ENCODE measurements around the gene PGC.

PGC gene

DNA sequence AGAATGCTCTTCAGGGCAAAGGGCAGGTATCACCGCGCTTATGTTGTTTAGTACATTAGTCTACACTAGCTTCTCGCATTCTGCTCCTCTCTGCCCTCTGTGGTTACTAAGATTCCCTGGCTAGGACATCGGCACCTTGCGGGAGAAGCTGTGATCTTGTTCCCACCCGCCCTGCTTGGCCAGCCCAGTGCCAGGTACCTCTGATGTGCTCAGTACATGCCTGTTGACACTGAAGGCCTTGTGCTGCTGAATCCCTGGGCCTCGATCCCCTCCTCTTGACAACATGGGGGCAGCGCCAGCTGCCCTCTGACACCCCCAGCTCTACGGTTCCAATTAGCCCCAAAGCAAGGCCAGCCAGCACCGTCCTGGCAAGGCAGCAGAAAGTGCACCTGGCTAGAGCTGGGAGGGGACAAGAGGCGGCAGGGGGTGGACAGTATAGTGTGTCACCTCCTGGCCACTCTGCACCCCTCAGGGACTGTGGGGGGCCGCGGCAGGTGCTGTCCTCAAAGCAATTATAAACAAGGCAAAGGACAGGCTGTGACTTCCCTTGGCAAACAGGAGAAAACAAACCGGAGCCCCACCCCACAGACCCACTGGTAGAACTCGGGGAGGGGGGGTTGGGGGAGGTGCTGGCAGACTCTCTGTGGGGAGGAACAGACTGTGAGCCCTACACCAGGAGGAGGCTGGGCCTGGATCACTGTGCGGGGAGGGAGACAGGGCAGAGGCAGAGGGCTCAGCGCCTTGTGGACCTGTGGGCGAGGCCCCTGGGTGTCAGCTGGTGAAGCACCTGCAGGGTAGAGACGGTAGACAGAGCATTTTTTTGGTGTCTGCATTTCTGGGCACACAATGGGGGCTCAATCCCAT lies 18.9 kb downstream of the PGC start:
- DNase-seq = peak; percentile 98

DNA sequence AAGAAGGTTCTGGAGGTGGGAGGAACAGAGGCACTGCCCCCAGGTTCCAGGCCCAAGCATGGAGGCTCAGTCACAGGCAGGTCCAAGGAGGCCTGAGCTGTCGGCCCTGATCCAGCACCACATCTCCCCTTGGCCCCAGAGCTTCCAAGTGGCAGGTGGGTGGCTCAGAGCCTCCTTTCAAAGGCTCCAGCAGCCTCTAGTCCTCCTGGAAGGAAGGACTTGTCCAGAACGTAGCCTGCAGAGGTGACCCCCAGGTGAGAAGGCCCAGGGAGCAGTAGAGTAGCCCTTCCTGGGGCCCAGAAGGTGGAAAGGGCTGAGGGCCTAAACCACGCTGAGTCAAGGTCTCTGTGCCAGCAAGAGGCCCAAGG lies 19.5 kb downstream of the PGC start:
- DNase-seq = no peak

DNA sequence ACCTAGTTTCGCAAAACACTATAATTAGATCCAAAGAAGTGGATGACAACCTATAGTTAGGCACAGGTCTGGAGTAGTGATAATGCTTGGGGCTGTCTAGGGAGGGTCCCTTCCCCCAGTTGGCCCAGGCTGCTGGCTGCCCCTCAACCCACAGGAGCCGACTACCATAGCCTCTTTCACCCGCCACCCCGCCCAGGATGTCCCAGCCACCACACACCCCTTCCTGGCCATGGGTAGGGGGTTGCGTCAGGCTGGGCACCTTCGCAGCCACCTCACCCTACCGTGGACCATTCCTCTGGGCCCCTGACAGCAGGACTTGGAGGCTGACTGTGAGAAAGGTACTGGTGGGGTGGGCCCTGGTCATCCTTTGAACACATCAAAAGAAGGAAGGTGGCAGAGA lies 20.3 kb downstream of the PGC start:
- DNase-seq = no peak

DNA sequence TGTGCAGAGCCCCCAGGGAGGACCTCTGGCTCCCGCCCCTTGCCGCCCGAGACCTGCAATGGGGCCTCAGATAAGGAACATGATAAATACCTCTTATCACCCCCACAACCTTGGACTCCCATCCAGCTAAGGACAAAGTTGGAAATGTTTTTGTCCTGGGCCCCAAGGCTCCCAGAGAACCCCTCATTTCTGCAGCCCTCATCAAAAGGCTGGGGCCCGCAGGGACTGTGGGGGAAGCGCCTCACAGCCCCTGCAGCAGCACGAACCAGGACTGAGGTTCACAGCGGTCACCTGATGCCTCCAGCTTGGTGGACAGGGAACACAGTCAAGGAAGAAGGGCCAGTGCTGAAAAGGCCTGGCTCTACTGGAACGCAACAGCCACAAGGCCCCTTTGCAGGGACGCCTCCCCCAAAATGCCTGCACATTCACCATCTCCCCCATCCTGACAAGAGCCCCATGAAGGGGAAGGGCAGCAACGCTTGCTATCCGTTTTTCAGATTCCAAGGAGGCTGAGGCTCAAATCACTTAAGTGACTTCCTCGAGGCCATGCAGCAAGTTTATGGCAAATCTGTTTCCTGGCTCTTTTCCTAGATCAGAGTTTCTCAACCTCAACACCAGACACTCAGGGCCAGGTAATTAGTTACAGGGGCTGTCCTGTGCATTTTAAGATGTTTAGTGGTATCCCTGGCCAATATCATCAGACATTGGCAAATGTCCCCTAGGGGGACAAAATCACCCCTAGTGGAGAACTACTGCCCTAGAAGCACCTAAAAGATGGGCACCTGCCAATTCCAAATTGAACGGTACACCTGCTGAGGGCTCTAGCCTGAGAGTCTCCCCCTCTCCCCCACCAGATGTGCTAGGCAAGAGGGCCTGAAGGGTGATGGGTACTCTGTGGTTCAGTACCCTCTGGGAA lies 22.4 kb downstream of the PGC start:
- DNase-seq = no peak

DNA sequence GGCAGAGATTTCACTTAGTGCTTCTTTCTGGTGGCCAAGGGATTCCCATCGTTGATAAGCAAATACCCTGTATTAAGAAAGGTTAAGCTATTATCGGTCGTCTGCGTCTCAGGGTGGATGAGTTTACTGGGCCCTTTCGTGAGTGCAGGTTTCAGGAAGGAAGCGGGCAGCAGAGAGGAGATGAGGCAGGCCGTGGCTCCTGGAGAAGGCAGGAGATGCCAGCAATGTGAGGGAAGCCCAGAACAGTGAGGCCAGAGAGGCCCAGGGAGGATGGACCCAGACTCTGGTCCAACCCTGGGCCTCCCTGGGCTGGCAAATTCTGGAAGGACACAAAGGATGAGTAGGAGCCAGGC lies 23.0 kb downstream of the PGC start:
- no peak for DNase-seq

DNA sequence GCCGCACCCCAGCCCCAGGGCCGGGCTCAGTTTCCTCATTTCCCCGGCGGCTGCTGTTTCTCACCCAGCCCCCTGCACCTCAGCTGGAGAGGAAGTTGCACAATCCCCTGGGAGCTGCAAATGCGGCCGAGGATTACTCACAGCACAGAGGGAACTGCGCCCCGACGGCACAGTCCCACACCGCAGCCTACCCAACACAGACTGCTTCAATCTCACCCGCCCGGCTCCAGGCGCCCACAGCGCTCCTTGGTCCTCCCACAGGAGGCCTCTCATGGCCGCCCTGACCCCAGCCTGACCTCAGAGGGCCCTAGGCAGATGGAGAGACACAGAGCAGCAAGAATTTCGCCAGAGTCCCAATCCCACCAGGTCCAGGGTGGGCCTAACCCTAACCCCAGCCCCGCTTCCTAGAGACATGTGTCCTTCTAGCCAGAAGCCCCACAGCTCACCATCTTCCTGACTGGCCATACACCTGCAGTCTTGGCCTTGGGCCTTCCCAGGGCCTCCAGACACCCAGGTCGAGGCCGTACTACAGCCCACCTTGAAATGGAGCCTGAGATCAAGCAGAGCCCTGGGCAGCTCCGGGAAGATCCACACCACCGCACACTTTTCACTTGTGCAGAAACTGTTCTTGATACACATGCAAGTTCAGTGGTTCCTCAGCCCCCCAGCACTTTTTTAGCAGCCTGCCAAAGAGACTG lies 23.5 kb downstream of the PGC start:
- no peak for DNase-seq

DNA sequence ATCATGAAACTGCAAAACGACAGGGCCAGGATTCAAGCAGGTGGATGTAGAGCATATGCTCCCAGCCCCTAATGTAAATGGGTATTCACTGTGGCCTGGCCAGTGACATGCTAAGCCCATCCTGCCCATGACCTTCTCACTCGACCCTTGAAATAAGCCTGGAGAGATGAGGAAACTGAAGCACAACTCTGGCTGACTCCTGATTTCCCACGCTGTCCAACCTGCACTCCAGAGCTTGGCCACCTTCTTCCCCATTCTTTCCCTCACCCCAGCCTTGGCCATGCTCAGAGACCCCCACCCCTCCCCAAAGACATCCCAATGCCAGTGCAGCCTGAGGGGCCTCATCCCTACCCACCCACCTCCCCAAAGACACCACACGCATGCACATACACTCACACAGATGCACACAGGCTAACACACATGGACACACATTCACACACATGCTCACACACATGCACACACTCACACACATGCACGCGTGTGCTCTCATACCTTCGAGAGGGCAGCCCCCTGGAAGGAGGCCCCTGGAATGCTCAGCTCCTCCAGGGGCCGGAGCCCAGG lies 24.1 kb downstream of the PGC start:
- DNase-seq = no peak

DNA sequence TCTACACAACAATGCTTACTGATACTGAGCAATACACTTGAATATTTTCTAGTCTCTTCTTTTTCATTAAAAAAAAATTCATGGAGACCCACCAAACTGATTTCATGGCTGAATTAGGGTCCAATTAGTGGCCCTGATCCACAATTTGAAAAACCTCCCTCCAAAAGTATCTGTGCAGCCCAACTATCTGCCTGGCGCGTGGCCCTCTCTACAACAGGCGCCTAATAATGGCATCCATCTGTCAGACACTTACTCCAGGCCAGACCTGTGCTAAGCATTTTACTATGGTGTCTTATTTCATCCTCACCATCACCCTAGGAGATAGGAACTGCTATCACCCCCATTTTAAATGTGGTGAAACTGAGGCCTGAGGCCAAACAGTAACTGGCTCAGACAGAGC lies 25.8 kb downstream of the PGC start:
- no peak for DNase-seq

DNA sequence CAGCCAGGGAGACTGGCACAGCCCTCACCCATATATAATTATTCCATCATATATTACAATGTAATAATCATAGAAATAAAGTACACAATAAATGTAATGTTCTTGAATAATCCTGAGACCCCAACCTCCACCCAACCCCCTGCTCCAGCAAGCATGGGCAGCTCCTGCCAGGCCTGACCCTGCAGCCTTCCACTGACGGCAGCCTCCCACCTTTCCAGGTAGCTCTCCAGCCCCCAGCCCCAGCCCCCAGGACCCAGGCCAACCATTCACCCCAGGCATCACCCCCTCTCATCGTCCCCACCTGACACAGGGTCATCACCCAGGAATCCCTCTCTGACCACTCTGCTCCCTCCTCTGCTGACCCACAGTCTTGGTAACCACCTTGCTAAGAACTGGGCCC lies 26.4 kb downstream of the PGC start:
- DNase-seq = no peak

DNA sequence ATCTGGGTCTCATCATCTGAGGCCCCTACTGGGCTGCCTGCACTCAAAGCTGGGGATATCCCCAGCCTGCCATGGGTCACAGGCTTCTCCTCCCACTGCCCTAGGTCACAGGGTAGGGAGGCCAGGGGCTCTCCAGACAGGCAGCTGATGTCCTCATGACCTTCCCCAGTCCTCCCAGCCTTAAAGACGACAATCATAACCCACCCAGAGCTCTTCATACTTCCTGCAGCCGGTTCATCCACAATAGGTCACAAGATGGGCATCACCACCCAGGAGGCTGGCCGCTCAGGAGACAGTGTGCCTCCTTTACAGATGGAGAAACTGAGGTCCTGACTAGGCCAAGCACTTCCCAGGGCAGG lies 27.0 kb downstream of the PGC start:
- no peak for DNase-seq

DNA sequence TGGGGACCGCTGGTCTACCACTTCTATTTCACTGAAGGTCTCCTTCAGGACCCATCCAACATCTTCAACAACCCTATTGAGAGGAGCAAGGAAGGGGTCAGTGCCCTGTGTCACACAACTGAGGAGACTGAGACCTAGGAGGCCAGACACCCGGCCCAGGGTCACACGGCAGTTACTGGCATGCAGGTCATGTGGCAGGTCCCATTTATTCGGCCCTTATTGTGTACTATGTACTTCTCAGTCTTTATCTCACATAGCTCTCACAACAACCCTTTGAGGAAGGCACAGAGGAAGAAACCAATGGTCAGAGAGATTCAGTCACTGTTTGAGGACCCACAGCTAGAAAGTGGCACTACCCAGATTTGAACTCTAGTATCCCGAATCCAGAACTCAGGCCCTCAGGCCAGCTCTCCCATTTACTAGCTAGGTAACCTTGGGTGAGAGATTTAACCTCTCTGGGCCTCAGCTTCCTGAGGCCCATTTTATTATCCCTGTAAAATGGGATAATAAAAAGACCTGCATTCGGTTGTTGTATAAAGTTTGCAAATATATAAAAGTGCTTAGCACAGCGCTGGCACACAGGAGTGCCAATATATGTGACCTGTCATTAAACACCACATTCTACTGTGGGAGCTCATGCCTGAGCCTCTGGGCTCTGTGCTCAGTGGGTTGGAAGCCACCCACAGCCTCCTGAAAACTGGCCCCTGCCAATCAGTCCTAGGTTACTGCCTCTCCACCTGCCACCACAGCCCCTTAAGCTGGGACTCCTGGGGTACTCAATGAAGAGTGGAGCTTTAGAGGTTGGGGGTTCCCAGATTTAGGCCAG lies 27.5 kb downstream of the PGC start:
- no peak for DNase-seq

DNA sequence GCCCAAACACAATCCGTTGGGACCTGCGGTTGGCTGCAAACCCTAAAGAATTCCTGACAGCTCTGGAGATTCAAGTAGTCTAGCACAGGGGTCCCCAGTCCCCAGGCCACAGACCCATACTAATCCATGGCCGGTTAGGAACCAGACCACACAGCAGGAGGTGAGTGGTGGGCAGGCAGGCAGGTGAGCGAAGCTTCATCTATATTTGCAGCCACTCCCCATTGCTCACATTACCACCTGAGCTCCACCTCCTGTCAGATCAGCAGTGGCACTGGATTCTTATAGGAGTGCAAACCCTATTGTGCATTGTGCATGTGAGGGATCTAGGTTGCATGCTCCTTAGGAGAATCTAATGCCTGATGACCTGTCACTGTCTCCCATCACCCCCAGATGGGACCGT lies 28.4 kb downstream of the PGC start:
- no peak for DNase-seq

DNA sequence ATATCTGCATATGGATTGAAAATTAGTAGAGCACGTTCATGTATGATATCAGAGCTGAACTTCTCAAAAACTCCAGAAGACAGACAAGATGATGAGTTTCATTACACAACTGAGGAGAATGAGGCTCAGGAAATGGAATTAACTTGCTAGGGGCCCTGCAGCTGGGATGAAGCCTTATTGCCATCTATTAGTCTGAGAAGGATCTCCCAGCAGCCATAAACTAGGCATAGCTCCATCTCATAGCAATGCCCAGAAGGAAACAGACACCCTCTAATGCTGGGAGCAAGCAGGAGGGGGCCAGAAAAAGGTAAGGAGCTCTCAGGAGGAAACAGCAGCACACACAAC lies 29.8 kb downstream of the PGC start:
- DNase-seq = no peak

DNA sequence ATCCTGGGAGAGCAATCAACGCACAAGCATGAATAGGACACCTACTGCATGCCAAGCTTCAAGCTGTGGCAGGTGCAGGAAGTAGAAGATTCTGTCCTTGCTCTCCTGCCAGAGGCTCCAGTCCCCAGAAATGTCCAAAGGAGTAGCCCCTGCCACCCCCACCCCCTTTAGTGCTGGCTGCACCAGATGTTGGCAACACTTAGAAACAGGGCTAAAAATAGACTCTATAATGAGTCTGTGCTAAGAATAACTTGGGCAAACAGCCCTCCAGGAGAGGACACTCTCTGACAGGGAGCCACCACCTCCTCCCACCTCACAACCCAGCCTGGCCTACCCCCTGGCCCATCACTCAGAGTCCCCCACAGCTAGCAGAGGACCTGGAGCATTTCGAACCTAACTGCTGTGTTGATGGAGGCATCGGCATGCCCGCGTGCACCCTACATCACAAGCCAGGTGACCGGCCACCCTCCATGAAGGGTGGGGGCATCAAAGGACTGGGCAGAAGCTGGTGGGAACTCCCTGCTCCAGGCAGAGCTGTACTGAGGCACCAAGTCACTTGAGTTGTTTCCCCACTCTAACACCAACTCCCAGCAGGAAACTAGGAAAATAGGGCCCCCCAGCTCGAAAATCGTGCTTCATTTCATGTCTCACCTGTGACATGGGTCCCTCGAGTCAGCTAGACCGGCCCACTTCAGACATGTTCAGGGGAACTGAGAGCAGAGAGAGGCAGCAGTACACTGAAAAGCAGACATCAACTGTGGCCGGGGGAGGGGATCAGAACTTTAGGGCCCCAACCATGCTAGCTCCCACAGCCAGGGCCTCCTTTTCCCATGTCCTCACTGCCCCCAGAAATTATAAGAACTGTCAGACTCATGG lies 30.4 kb downstream of the PGC start:
- DNase-seq = peak; percentile 21

DNA sequence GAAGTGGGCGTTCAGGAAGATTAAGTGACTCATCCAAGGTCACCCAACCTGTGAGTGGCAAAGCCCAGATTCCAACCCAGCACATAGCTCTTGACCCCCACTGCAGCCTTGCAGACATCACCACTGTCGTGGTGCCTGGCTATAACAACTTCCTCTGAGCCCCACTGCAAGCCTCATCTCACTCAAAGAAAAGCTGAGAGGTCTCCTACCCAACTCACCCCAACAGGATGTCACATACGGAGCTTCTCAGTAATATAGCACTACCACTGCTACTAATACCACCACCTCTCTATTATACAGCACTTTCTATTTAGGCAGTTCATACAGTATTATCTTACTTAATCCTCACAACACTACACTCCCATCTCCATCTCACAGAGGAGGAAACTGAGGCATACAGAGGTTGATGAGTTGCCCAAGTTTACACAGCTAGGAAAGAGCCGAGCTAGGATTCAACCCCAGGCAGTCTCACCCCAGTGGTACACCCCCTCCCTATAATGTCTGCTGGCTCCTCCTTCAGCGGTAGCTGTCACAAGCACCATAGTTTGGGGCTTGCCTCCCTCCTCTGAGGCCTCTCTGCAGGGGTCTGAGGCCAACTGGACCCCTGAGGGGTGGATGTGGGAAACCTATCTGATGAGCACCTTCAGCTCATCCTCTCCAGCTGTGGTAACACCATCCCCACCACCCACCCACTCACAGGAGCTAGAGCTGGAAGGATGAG lies 31.2 kb downstream of the PGC start:
- no peak for DNase-seq

DNA sequence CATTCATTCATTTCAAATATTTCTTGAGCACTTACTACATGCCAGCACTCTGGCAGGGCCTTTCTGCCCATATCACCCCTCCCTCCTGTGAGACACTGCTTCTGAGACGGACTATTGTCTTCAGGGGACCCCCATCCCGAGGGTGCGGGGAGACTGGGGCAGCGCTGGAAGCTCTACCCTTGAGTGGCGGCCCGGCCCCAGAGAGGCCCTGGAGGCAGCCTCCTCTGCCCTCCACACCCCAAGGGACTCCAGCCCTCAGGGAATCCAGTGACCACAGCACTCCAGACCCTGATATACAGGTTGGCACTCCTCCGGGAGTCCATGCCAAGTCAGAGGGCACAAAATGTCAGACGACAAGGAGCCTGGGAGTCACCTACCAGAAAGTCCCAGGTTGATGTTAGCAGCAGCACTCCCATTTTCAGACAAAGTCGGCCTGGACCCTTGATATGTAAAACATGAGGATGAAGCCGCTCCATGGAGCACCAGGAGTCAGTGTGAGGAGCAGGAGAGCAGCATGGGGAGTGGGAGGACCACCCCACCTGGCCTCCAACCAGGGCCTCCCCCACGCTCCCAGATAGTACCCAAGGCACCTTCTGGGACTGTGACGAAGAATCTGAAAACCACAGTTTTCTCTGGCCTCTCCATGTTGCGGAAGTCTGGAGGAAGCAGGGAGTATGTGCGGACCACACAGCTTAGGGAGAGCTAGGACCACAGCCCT lies 32.5 kb downstream of the PGC start:
- no peak for DNase-seq

DNA sequence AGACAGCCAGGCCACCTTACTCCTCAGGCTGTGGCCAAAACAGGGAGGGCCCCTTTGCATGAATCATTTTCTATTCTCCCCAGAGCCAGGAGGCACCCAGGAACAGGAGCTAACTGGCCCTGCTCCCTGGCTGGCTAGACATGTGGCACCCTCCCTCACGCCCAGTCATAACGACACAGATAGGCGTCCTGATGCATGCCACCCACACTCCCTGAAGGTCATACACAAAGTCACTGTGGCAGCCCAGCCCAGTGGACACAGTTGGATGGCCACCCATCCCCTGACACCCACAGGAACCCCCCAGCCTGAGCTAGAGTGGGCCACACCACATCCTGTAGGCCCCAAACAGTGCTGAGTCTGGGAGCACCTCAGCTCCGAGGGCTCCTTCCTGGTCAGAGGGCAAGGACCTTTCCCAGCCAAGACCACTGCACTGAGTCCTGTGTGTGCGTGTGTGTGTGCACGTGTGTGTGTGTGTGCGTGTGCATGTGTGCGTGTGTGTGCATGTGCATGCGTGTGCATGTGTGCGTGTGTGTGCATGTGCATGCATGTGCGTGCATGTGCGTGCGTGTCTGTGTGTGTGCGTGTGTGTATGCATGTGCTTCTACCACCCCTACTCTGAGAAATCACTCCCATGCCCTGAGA lies 33.4 kb downstream of the PGC start:
- no peak for DNase-seq

DNA sequence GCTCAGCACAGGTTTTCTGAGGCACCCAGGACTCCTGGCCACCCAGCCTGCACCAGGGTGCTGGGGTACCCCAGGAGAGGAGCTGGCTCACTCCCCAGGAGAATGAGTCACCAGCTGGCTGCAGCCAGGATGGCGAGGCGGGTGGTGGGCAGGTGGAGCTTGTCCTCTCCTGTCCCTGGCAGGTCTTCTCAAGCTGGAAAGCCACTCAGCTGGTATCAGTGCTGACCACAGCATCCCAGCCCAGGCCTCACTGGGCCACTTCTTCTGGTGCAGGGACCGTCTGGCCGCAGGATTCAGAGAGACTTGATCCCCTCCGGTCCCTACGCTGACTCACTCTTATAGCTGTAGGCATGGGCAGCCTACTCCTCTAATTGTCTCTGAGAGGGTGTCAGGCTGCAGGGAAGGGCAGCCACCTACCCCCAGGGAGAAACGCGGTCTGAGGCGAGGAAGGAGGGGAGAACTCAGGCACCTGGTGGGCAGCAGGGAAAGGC lies 34.0 kb downstream of the PGC start:
- DNase-seq = peak; percentile 75

DNA sequence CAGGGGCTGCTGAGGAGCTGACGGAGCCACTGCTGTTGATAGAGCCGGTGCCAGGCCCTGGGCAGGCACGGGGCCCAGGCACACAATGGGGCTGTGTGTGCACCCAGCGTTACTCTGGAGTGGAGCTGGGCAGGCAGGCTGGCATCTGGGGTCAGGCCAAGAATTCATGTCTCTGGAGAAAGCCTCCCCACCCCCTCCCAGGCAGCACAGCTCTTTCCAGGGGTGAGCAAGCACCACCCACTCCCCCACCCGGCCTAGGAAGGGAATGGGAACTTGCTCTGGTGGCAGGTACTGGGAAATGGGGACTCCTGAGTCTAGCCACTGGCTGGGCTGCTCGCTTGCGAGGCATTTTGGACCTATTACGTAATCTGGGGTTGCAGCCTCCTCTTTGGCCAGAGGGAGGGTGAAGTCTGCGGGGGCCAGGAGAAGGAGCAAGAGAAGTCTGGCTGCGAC lies 34.5 kb downstream of the PGC start:
- peak; percentile 29 for DNase-seq
